HEK293 (cell line): ENCODE measurements around the gene CCDC40.
A peak's percentile ranks its signal among the peaks of the same experiment; 100 is the strongest.

Experiments used
- CTCF ChIA-PET: fragments of 350-600 bp; formaldehyde crosslinking; extraction: SDS; loops from one replicate; lab custom pipeline; 2021; ENCODE audit warnings: antibody characterized with exemption; lab: Yijun Ruan, JAX
- POLR2A ChIA-PET: fragments of 300-600 bp; formaldehyde crosslinking; extraction: SDS; loops from one replicate; lab custom pipeline; 2020; ENCODE audit warnings: antibody characterized with exemption, inconsistent platforms; lab: Yijun Ruan, JAX
- H3K27ac ChIP-seq: fragments of 200-500 bp; sonication (Bioruptor generic); 2 replicates; pipeline ENCODE4 v1.5.1; 2014; ENCODE audit warnings: low read depth, low read length, control low read depth, inconsistent platforms; ENCODE audit errors: extremely low read depth
- H3K36me3 ChIP-seq, 2 experiments: fragments of 200-500 bp in 1 of 2; sonication (Bioruptor generic) in 1 of 2; 1 replicate in 1 of 2; 2 replicates in 1 of 2; pipeline ENCODE4 v1.5.1; 2014 to 2017; ENCODE audit warnings: inconsistent platforms in 2 of 2, low read length in 2 of 2; ENCODE audit not compliant: control insufficient read depth in 2 of 2, insufficient read depth in 1 of 2
- H3K4me1 ChIP-seq: fragments of 200-500 bp; sonication (Bioruptor generic); 2 replicates; pipeline ENCODE4 v1.5.1; 2014; ENCODE audit warnings: mild to moderate bottlenecking, low read length, inconsistent platforms; ENCODE audit not compliant: control insufficient read depth, insufficient read depth
- H3K4me3 ChIP-seq: 2 replicates; pipeline ENCODE4 v1.5.1; 2011; ENCODE audit warnings: low read depth, mild to moderate bottlenecking, control low read depth, low read length, moderate library complexity
- H3K9me3 ChIP-seq: fragments of 200-500 bp; sonication (Bioruptor generic); 2 replicates; pipeline ENCODE4 v1.5.1; 2014; ENCODE audit warnings: low read depth, low read length, inconsistent platforms; ENCODE audit not compliant: control insufficient read depth, insufficient read depth
- EGR2 ChIP-seq: fragments of 450-650 bp; formaldehyde crosslinking; IDR thresholded peaks from 2 replicates; pipeline ENCODE4 v1.5.1; 2016; ENCODE audit warnings: low read depth, missing biosample characterization, missing genetic modification characterization
- GLIS2 ChIP-seq: fragments of 450-650 bp; formaldehyde crosslinking; IDR thresholded peaks from 2 replicates; pipeline ENCODE4 v1.5.1; 2016; ENCODE audit warnings: missing biosample characterization, missing genetic modification characterization
- IKZF3 ChIP-seq: fragments of 450-650 bp; IDR thresholded peaks from 2 replicates; pipeline ENCODE4 v1.5.0; 2018; ENCODE audit warnings: missing biosample characterization, mild to moderate bottlenecking, missing genetic modification characterization, moderate library complexity
- SETDB1 ChIP-seq: IDR thresholded peaks from one replicate; pipeline ENCODE4 v1.6.1; 2017; ENCODE audit warnings: mild to moderate bottlenecking, low read length, moderate library complexity, mixed read lengths; ENCODE audit not compliant: insufficient read length
- SP3 ChIP-seq: fragments of 450-650 bp; formaldehyde crosslinking; IDR thresholded peaks from 2 replicates; pipeline ENCODE4 v1.5.1; 2016; ENCODE audit warnings: missing biosample characterization, missing genetic modification characterization
- ZBTB20 ChIP-seq: fragments of 450-650 bp; formaldehyde crosslinking; IDR thresholded peaks from 2 replicates; pipeline ENCODE4 v1.5.1; 2016; ENCODE audit warnings: missing biosample characterization, missing genetic modification characterization
- ZFHX2 ChIP-seq: fragments of 450-650 bp; formaldehyde crosslinking; conservative IDR thresholded peaks from 2 replicates; pipeline ENCODE4 v1.5.1; 2016; ENCODE audit warnings: missing biosample characterization, missing genetic modification characterization
- ZNF138 ChIP-seq: fragments of 450-650 bp; formaldehyde crosslinking; IDR thresholded peaks from 2 replicates; pipeline ENCODE4 v1.5.1; 2016; ENCODE audit warnings: missing biosample characterization, missing genetic modification characterization, borderline replicate concordance
- ZNF140 ChIP-seq: fragments of 450-650 bp; formaldehyde crosslinking; IDR thresholded peaks from 2 replicates; pipeline ENCODE4 v1.5.1; 2016; ENCODE audit warnings: missing biosample characterization, missing genetic modification characterization
- ZNF175 ChIP-seq: fragments of 450-650 bp; formaldehyde crosslinking; IDR thresholded peaks from 2 replicates; pipeline ENCODE4 v1.5.1; 2016; ENCODE audit warnings: missing biosample characterization, missing genetic modification characterization
- ZNF335 ChIP-seq: fragments of 450-650 bp; formaldehyde crosslinking; conservative IDR thresholded peaks from 2 replicates; pipeline ENCODE4 v1.5.1; 2016; ENCODE audit warnings: missing biosample characterization, missing genetic modification characterization
- ZNF341 ChIP-seq: fragments of 450-650 bp; formaldehyde crosslinking; IDR thresholded peaks from 2 replicates; pipeline ENCODE4; 2016; ENCODE audit warnings: low read depth, missing biosample characterization, missing genetic modification characterization
- ZNF366 ChIP-seq: fragments of 450-650 bp; formaldehyde crosslinking; conservative IDR thresholded peaks from 2 replicates; pipeline ENCODE4 v1.5.1; 2016; ENCODE audit warnings: missing biosample characterization, missing genetic modification characterization
- ZNF600 ChIP-seq: fragments of 450-650 bp; formaldehyde crosslinking; IDR thresholded peaks from 2 replicates; pipeline ENCODE4 v1.5.1; 2016; ENCODE audit warnings: missing biosample characterization, missing genetic modification characterization
- TF ChIP-seq, protein P1 (sequence below): fragments of 450-650 bp; formaldehyde crosslinking; IDR thresholded peaks from 2 replicates; pipeline ENCODE4 v1.5.1; 2017; ENCODE audit warnings: missing biosample characterization, missing genetic modification characterization
- TF ChIP-seq, protein P2 (sequence below): fragments of 450-650 bp; formaldehyde crosslinking; optimal IDR thresholded peaks from 2 replicates; pipeline ENCODE3; 2016; ENCODE audit warnings: missing biosample characterization, mild to moderate bottlenecking, missing genetic modification characterization
- TF ChIP-seq, protein P3 (sequence below): fragments of 450-650 bp; formaldehyde crosslinking; IDR thresholded peaks from 2 replicates; pipeline ENCODE4 v1.5.1; 2017; ENCODE audit warnings: missing biosample characterization, missing genetic modification characterization

The CCDC40 gene

DNA sequence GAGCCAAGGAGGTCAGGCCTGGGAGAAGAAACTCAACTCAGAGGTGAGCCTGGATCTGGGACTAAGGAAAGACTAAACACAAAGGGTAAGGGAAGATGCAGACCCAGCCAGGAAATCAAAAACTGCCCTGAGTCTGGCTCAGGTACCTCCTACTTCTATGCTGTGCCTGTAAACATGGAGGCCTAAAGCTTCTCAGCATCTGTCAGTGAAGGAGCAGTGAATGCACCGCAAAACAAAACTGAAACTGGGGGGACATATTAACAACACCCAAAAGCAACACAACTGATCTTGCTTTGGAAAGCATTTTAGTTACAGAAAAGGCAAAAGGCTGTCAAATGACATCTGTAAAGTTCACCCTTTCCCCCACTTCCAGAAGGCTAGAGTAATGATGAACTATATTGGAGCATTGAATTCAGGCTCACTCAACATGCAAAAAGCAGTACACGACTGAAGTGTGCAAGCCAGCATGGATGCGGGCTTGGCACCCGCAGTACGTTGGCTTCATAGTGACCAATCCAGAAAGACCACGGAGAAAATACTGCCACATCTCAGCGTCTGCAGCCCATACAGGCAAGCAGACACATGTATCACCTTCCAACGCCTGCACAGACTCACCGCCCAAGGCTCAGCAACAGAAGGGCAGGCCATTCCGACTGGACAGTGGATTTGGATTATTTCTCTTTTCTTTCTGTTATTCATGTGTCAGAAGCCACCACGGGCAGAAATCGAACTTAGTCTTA is 4.6 kb upstream of the CCDC40 start:
- ChIA-PET CTCF (interaction anchor here (0.6 to 2.7 kb wide), 3 partner anchors 51 to 1166 kb away, joined by 4 to 12 read pairs (median 4); no protein-coding TSS in a partner anchor), POLR2A (interaction anchor here (0.5 kb wide), 1 partner anchor 506 kb away, joined by 9 read pairs; no protein-coding TSS in a partner anchor)
- peaks cover 3% of the 10 kb centered on the region for H3K4me1 ChIP-seq
- peaks cover 0 to 5% of the 10 kb centered on the region in 2 experiments; a peak in 1 of 3 replicates for H3K36me3 ChIP-seq
- H3K9me3 ChIP-seq: no peaks in the 10 kb centered on the region
- no peak overlapping the region for H3K4me3 ChIP-seq
- peak; percentile 78 for TF ChIP-seq ZNF600 (tag by site-specific recombination)
- no peak for TF ChIP-seq ZNF341 (tag by site-specific recombination)
- TF ChIP-seq, all 188 proteins: peak for 1
- H3K27ac ChIP-seq: no peak overlapping the region

DNA sequence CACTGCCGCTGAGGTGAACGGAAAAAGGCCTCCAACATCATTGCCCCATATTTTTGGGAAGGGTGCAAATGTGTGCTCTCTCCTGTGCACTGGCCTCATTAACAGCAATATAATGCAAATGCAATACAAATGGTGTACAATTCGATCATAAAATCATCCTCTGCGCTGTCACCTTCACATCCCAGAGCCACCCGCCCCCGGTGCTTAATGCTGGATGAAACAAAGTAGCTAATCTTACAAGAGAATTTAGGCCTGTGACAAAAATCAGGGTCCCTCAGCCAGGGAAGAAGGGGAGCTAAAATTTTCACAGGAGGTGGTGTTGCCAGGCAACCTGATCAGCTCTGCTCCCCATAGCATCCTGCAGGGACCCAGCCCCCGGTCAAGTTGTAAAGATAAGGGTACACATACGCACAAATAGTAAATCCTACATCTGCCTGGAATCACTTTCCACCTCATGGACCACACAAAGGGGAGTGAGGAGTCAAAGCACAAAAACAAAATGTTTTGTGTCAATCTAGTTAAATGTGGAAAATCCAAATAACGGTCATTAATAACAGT is 3.7 kb upstream of the CCDC40 start:
- peaks cover 3% of the 10 kb centered on the region for H3K4me1 ChIP-seq
- no peaks in the 10 kb centered on the region for H3K9me3 ChIP-seq
- CTCF ChIA-PET: interaction anchor here (0.6 to 2.7 kb wide), 6 partner anchors 24 to 1366 kb away, joined by 3 to 18 read pairs (median 8); no protein-coding TSS in a partner anchor
- TF ChIP-seq EGR2 (tag by site-specific recombination): 0 out of 2 replicates have a peak, but pooled peaks have one; percentile 4
- TF ChIP-seq, protein P1, sequence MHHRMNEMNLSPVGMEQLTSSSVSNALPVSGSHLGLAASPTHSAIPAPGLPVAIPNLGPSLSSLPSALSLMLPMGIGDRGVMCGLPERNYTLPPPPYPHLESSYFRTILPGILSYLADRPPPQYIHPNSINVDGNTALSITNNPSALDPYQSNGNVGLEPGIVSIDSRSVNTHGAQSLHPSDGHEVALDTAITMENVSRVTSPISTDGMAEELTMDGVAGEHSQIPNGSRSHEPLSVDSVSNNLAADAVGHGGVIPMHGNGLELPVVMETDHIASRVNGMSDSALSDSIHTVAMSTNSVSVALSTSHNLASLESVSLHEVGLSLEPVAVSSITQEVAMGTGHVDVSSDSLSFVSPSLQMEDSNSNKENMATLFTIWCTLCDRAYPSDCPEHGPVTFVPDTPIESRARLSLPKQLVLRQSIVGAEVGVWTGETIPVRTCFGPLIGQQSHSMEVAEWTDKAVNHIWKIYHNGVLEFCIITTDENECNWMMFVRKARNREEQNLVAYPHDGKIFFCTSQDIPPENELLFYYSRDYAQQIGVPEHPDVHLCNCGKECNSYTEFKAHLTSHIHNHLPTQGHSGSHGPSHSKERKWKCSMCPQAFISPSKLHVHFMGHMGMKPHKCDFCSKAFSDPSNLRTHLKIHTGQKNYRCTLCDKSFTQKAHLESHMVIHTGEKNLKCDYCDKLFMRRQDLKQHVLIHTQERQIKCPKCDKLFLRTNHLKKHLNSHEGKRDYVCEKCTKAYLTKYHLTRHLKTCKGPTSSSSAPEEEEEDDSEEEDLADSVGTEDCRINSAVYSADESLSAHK (tag by site-specific recombination): no peak
- no peak overlapping the region for H3K4me3 ChIP-seq
- POLR2A ChIA-PET: no interaction called here
- peaks cover 0 to 5% of the 10 kb centered on the region in 2 experiments; a peak in 1 of 3 replicates for H3K36me3 ChIP-seq
- H3K27ac ChIP-seq: no peak overlapping the region

DNA sequence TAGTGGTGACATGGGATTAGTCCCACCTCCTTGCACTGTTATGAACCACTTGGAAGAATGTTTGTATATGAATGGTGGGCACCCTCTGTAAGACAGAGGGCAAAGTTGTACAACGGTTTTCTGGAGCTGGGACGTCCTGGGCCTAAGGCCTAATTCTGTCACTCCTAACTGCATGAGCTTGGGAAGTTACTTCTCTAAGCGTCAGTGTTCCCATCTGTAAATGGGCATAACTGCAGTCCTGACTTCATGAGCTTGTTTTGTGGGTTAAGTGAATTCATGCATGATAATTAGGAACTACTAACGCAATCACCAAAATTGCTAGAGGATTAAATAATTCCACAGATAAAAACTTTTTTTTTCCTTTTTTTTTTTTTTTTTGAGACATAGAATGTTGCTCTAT is 2.6 kb upstream of the CCDC40 start:
- no peak for TF ChIP-seq ZNF175
- TF ChIP-seq ZNF138 (tag by site-specific recombination): no peak
- TF ChIP-seq ZNF600 (tag by site-specific recombination): peak; percentile 82
- Histone ChIP-seq H3K4me1 (peaks cover 3% of the 10 kb centered on the region), H3K9me3 (no peaks in the 10 kb centered on the region), H3K36me3 (no peaks in the 10 kb centered on the region; a peak in 1 of 3 replicates), H3K27ac (no peak overlapping the region), H3K4me3 (no peak overlapping the region)
- ChIA-PET POLR2A (interaction anchor here (0.5 to 1.0 kb wide), 5 partner anchors 19 to 530 kb away, joined by 3 to 8 read pairs (median 3); no protein-coding TSS in a partner anchor), CTCF (interaction anchor here (0.8 to 2.7 kb wide), 4 partner anchors 25 to 68 kb away, joined by 6 to 18 read pairs (median 14); partner anchors contain the start of gene GAA)

DNA sequence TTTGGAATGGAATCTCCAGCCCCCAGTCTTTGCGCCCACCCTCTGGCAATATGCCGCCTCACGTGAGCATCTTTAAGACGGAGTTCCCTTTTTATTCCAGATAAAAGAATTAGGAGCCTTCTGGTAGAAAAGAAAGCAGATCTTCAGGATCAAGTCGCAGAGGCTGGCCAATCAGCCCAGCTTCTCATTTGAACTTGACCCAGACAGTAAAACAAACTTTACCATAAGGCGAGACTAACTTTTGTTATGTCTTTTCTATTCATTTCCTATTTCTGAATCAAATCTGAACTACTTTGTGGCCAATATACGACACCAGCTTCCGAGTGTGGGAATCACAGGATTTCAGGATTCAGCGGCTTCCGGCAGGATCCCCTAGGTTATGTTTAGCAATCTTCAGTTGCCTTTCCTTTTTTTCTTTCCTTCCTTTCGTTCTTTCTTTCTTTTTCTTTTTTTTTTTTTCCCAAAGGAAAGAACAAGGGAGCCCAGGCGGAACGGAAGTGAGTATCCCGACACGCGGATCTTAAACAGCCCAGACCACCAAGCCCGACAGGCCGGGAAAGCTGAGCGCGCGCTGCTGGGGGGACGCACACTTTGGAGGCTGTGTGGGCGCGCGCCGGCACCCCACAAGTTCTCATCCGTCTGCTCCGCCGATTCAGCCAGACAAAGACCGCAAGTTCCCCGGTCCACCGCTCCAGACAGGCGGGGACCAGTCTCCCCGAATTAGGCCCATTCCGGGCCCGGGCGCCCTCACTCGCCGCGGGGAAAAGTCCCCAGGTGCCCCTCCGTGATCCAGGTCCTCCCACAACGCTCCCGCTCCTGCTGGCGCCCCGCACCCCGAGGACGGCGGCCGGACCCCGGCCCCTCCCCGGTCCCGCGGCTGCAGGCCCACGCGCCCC is 1.4 kb upstream of the CCDC40 start:
- Histone ChIP-seq H3K36me3 (peaks cover 0 to 3% of the 10 kb centered on the region in 2 experiments; a peak in 2 of 3 replicates), H3K9me3 (no peaks in the 10 kb centered on the region), H3K27ac (peak overlapping the region; percentile 51; the same call in 1 of the 2 replicates), H3K4me1 (no peaks in the 10 kb centered on the region), H3K4me3 (peak overlapping the region; percentile 70)
- ChIA-PET POLR2A (interaction anchor here (0.7 to 1.3 kb wide), 5 partner anchors 10 to 330 kb away, joined by 3 to 5 read pairs (median 3); partner anchors contain the start of gene GAA), CTCF (interaction anchor here (0.7 to 2.7 kb wide), 4 partner anchors 26 to 48 kb away, joined by 3 to 18 read pairs (median 14); no protein-coding TSS in a partner anchor)
- TF ChIP-seq ZNF140 (tag by site-specific recombination) (no peak), ZNF366 (tag by site-specific recombination) (peak; percentile 72), ZNF335 (peak; percentile 97), SP3 (tag by site-specific recombination) (0 out of 2 replicates have a peak, but pooled peaks have one; percentile 16), SETDB1 (no peak), IKZF3 (0 out of 2 replicates have a peak, but pooled peaks have one; percentile 36), ZBTB20 (peak; percentile 33), ZNF600 (tag by site-specific recombination) (peak; percentile 62; the same call in 1 of the 2 replicates), GLIS2 (tag by site-specific recombination) (peak; percentile 71), ZFHX2 (tag by site-specific recombination) (peak; percentile 51)
- TF ChIP-seq, protein P2, sequence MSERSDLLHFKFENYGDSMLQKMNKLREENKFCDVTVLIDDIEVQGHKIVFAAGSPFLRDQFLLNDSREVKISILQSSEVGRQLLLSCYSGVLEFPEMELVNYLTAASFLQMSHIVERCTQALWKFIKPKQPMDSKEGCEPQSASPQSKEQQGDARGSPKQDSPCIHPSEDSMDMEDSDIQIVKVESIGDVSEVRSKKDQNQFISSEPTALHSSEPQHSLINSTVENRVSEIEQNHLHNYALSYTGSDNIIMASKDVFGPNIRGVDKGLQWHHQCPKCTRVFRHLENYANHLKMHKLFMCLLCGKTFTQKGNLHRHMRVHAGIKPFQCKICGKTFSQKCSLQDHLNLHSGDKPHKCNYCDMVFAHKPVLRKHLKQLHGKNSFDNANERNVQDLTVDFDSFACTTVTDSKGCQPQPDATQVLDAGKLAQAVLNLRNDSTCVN (tag by site-specific recombination): peak; percentile 79
- TF ChIP-seq, protein P3, sequence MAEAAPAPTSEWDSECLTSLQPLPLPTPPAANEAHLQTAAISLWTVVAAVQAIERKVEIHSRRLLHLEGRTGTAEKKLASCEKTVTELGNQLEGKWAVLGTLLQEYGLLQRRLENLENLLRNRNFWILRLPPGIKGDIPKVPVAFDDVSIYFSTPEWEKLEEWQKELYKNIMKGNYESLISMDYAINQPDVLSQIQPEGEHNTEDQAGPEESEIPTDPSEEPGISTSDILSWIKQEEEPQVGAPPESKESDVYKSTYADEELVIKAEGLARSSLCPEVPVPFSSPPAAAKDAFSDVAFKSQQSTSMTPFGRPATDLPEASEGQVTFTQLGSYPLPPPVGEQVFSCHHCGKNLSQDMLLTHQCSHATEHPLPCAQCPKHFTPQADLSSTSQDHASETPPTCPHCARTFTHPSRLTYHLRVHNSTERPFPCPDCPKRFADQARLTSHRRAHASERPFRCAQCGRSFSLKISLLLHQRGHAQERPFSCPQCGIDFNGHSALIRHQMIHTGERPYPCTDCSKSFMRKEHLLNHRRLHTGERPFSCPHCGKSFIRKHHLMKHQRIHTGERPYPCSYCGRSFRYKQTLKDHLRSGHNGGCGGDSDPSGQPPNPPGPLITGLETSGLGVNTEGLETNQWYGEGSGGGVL (tag by site-specific recombination): 0 out of 2 replicates have a peak, but pooled peaks have one; percentile 22
